ENCODE measurements around the gene ZNF132. TPM values are rescaled to one million over a fixed set of nuclear protein-coding genes. Genes with fewer than 3 reads are reported as not detected.

The ZNF132 gene
- total RNA-seq, 8 experiments from 2014 or later, result 5.2 to 13.2 (median 7.4) TPM

- WGBS, 10 experiments, result 5% methylated on average over 11 of the region's 36 CpGs; no CpG with 5 or more reads in 9 of the 10 experiments
- in situ Hi-C loops (cut with MboI; ENCODE audit: low pct_unique_long_range_greater_than_20kb in 2 of 9, low sequenced_read_pairs in 9 of 9, unreplicated experiment in 9 of 9), result no loop called here
- H3K4me1 ChIP-seq (replicated peaks in 1 of 2), result peaks cover 18 to 19% of the 10 kb centered on the region in 2 donors
- H3K27ac ChIP-seq, result peak overlapping the region; percentile 98 to 99
- H3K4me3 ChIP-seq, result peak overlapping the region; percentile 57 to 84 (median 65)
- ATAC-seq (replicated peaks in 6 of 8), result peak in 7 of 8 experiments; percentile 5 to 22 (median 13)
Measured at GRCh38 chr19:58385891-58386575, 53.9 kb downstream of the ZNF132 start.

- ATAC-seq (replicated peaks in 6 of 8), result no peak
- Histone ChIP-seq H3K27ac (peak overlapping the region; percentile 98 to 99), H3K4me1 (replicated peaks in 1 of 2) (peaks cover 18 to 19% of the 10 kb centered on the region in 2 donors), H3K4me3 (peak overlapping the region; percentile 57 to 84 (median 65))
- WGBS, 10 experiments, result 87% methylated on average over 3 of the region's 9 CpGs; no CpG with 5 or more reads in 9 of the 10 experiments
- in situ Hi-C loops (cut with MboI; ENCODE audit: low pct_unique_long_range_greater_than_20kb in 2 of 9, low sequenced_read_pairs in 9 of 9, unreplicated experiment in 9 of 9), result no loop called here
Measured at GRCh38 chr19:58385313-58385890, 54.6 kb downstream of the ZNF132 start.

- no peak for ATAC-seq (replicated peaks in 6 of 8)
- Histone ChIP-seq H3K27ac (no peak overlapping the region), H3K4me1 (replicated peaks in 1 of 2) (peaks cover 20 to 25% of the 10 kb centered on the region in 2 donors), H3K4me3 (no peak overlapping the region)
- WGBS, 10 experiments, result 92 to 100% methylated on average over 2 of the region's 6 CpGs; no CpG with 5 or more reads in 8 of the 10 experiments
- in situ Hi-C loops (cut with MboI; ENCODE audit: low pct_unique_long_range_greater_than_20kb in 2 of 9, low sequenced_read_pairs in 9 of 9, unreplicated experiment in 9 of 9), result no loop called here
Measured at GRCh38 chr19:58382997-58383603, 56.9 kb downstream of the ZNF132 start.

Other genes starting within 250 kb of the ZNF132 start
- gene ZNF544, start 211.2 kb downstream of the ZNF132 start, total RNA-seq, result 10 to 100 TPM; 23.7 to 63.5 (median 40.8) TPM
- 10 to 100 TPM in 5 of 8 experiments, 1 to 10 TPM in 3; 5.7 to 15.7 (median 10.6) TPM for gene ZNF8, start 161.2 kb downstream of the ZNF132 start, total RNA-seq
- 10 to 100 TPM; 38.0 to 72.5 (median 53.6) TPM for gene ERVK3-1, start 134.8 kb downstream of the ZNF132 start, total RNA-seq
- gene ZSCAN22, start 113.2 kb downstream of the ZNF132 start, total RNA-seq, result 1 to 10 TPM; 2.0 to 4.1 (median 3.3) TPM
- gene A1BG, start 86.7 kb downstream of the ZNF132 start, total RNA-seq, result 10 to 100 TPM in 6 of 8 experiments, 1 to 10 TPM in 1, not detected in 1; 4.4 to 84.0 (median 63.6) TPM
- 10 to 100 TPM in 1 of 8 experiments, 1 to 10 TPM in 5, under 1 TPM in 2; 0.61 to 10.2 (median 5.3) TPM for gene ZNF497, start 77.4 kb downstream of the ZNF132 start, total RNA-seq
- 1 to 10 TPM; 1.1 to 3.2 (median 1.6) TPM for gene ZNF837, start 59.1 kb downstream of the ZNF132 start, total RNA-seq
- 1,000 to 10,000 TPM; 1,054 to 2,751 (median 1,702) TPM for gene RPS5, start 52.9 kb downstream of the ZNF132 start, total RNA-seq
- not detected for gene RNF225, start 44.5 kb downstream of the ZNF132 start, total RNA-seq
- 10 to 100 TPM; 15.1 to 23.3 (median 17.5) TPM for gene ZNF584, start 31.5 kb downstream of the ZNF132 start, total RNA-seq
- 10 to 100 TPM in 5 of 8 experiments, 1 to 10 TPM in 3; 7.3 to 14.5 (median 10.5) TPM for gene ZNF324B, start 11.5 kb upstream of the ZNF132 start, total RNA-seq
- gene ZNF324, start 26.9 kb upstream of the ZNF132 start, total RNA-seq, result 10 to 100 TPM in 7 of 8 experiments, 1 to 10 TPM in 1; 8.5 to 21.3 (median 17.2) TPM
- 10 to 100 TPM; 11.8 to 19.8 (median 14.6) TPM for gene ZNF446, start 36.2 kb upstream of the ZNF132 start, total RNA-seq
- gene SLC27A5, start 71.8 kb upstream of the ZNF132 start, total RNA-seq, result 10 to 100 TPM; 11.0 to 26.3 (median 20.2) TPM
- 10 to 100 TPM in 3 of 8 experiments, 1 to 10 TPM in 5; 6.5 to 15.4 (median 7.7) TPM for gene ZBTB45, start 79.7 kb upstream of the ZNF132 start, total RNA-seq
- 100 to 1,000 TPM; 195 to 521 (median 274) TPM for gene TRIM28, start 103.9 kb upstream of the ZNF132 start, total RNA-seq
- gene CHMP2A, start 115.0 kb upstream of the ZNF132 start, total RNA-seq, result 100 to 1,000 TPM; 106 to 165 (median 138) TPM
- gene UBE2M, start 118.5 kb upstream of the ZNF132 start, total RNA-seq, result 10 to 100 TPM; 49.3 to 82.7 (median 70.9) TPM
- 10 to 100 TPM; 14.6 to 49.3 (median 17.0) TPM for gene MZF1, start 133.2 kb upstream of the ZNF132 start, total RNA-seq

All from motor neuron (in vitro differentiated cells).